ENCODE measurements around the gene NT5M.

The NT5M gene

GRCh38 chr17:17303847-17304490 lies 796 bp downstream of the NT5M start:
- no peak for DNase-seq (ENCODE audit: low spot score)

GRCh38 chr17:17304521-17304985 lies 1.4 kb downstream of the NT5M start:
- DNase-seq (ENCODE audit: low spot score) = no peak

- DNase-seq (ENCODE audit: low spot score) = peak; percentile 60
Observed at GRCh38 chr17:17305281-17305801, 2.2 kb downstream of the NT5M start.

- no peak for DNase-seq (ENCODE audit: low spot score)
Observed at GRCh38 chr17:17309356-17309755, 6.2 kb downstream of the NT5M start.

- no peak for DNase-seq (ENCODE audit: low spot score)
Observed at GRCh38 chr17:17313350-17313991, 10.3 kb downstream of the NT5M start.

GRCh38 chr17:17314501-17315071 lies 11.4 kb downstream of the NT5M start:
- DNase-seq (ENCODE audit: low spot score) = no peak

GRCh38 chr17:17315142-17315821 lies 12.1 kb downstream of the NT5M start:
- DNase-seq (ENCODE audit: low spot score) = no peak

GRCh38 chr17:17320188-17320910 lies 17.2 kb downstream of the NT5M start:
- no peak for DNase-seq (ENCODE audit: low spot score)

- no peak for DNase-seq (ENCODE audit: low spot score)
Observed at GRCh38 chr17:17320911-17321220, 17.7 kb downstream of the NT5M start.

GRCh38 chr17:17321356-17322025 lies 18.3 kb downstream of the NT5M start:
- DNase-seq (ENCODE audit: low spot score) = no peak

- no peak for DNase-seq (ENCODE audit: low spot score)
Observed at GRCh38 chr17:17322516-17323510, 19.6 kb downstream of the NT5M start.

GRCh38 chr17:17324616-17325015 lies 21.4 kb downstream of the NT5M start:
- no peak for DNase-seq (ENCODE audit: low spot score)

- no peak for DNase-seq (ENCODE audit: low spot score)
Observed at GRCh38 chr17:17325228-17325627, 22.1 kb downstream of the NT5M start.

GRCh38 chr17:17325816-17326215 lies 22.6 kb downstream of the NT5M start:
- no peak for DNase-seq (ENCODE audit: low spot score)

GRCh38 chr17:17326275-17326875 lies 23.2 kb downstream of the NT5M start:
- DNase-seq (ENCODE audit: low spot score) = no peak

- DNase-seq (ENCODE audit: low spot score) = no peak
Observed at GRCh38 chr17:17328251-17328650, 25.1 kb downstream of the NT5M start.

- no peak for DNase-seq (ENCODE audit: low spot score)
Observed at GRCh38 chr17:17341452-17341851, 38.3 kb downstream of the NT5M start.

GRCh38 chr17:17342242-17342945 lies 39.2 kb downstream of the NT5M start:
- DNase-seq (ENCODE audit: low spot score) = no peak

- DNase-seq (ENCODE audit: low spot score) = no peak
Observed at GRCh38 chr17:17343160-17343735, 40.1 kb downstream of the NT5M start.

Measured in hepatic stellate cell (primary cell).